ENCODE results near the gene NFATC3. TPM values are rescaled to one million over a fixed set of nuclear protein-coding genes. Genes with fewer than 3 reads are reported as not detected.
"Not testable (repeated sequence)": the region's sequence is repeated elsewhere in the genome, so short reads cannot be mapped to it uniquely, and the experiment has no call there.

NFATC3 gene
- total RNA-seq, 2 experiments from 2014 or later, result 146 to 159 TPM

GRCh38 chr16:68093816-68094613 lies 8.8 kb downstream of the NFATC3 start:
- peaks cover 72% of the 10 kb centered on the region for H3K4me1 Mint-ChIP-seq

GRCh38 chr16:68094614-68094934 lies 9.4 kb downstream of the NFATC3 start:
- H3K27me3 Mint-ChIP-seq, result no peaks in the 10 kb centered on the region
- peaks cover 19% of the 10 kb centered on the region for H3K36me3 Mint-ChIP-seq (ENCODE audit: low read depth)
- no peak overlapping the region for H3K27ac Mint-ChIP-seq
- CTCF ChIA-PET, result interaction anchor here (0.8 to 3.5 kb wide), 5 partner anchors 10 to 154 kb away, joined by 3 to 10 read pairs (median 5); partner anchors contain the start of gene NFATC3
- H3K4me3 Mint-ChIP-seq, result no peak overlapping the region
- POLR2A ChIA-PET, result interaction anchor here (0.6 kb wide), 1 partner anchor 120 kb away, joined by 9 read pairs; no protein-coding TSS in a partner anchor
- H3K4me1 Mint-ChIP-seq, result peaks cover 68% of the 10 kb centered on the region
- H3K9me3 Mint-ChIP-seq, result no peaks in the 10 kb centered on the region
- DNase-seq, result no peak

More at GRCh38 chr16:68093816-68094613, 8.8 kb downstream of the NFATC3 start:
- POLR2A ChIA-PET, result interaction anchor here (0.6 to 0.8 kb wide), 2 partner anchors 89 to 121 kb away, joined by 5 to 9 read pairs; no protein-coding TSS in a partner anchor
- H3K4me3 Mint-ChIP-seq, result no peak overlapping the region
- CTCF ChIA-PET, result interaction anchor here (0.6 to 3.5 kb wide), 12 partner anchors 9 to 153 kb away, joined by 3 to 13 read pairs (median 4); partner anchors contain the start of gene NFATC3
- H3K27ac Mint-ChIP-seq, result peak overlapping the region; percentile 0
- H3K36me3 Mint-ChIP-seq (ENCODE audit: low read depth), result peaks cover 17% of the 10 kb centered on the region
- H3K27me3 Mint-ChIP-seq, result no peaks in the 10 kb centered on the region
- H3K9me3 Mint-ChIP-seq, result no peaks in the 10 kb centered on the region
- no peak for DNase-seq

- H3K4me1 Mint-ChIP-seq, result peaks cover 62% of the 10 kb centered on the region
- H3K4me3 Mint-ChIP-seq, result no peak overlapping the region
- ChIA-PET POLR2A (no interaction called here), CTCF (interaction anchor here (0.6 to 1.2 kb wide), 2 partner anchors 11 to 417 kb away, joined by 3 read pairs; partner anchors contain the start of gene NFATC3)
- no peaks in the 10 kb centered on the region for H3K27me3 Mint-ChIP-seq
- H3K27ac Mint-ChIP-seq, result no peak overlapping the region
- H3K9me3 Mint-ChIP-seq, result no peaks in the 10 kb centered on the region
- peaks cover 28% of the 10 kb centered on the region for H3K36me3 Mint-ChIP-seq (ENCODE audit: low read depth)
- no peak for DNase-seq
Observed at GRCh38 chr16:68096491-68096890, 11.3 kb downstream of the NFATC3 start.

- Mint-ChIP-seq H3K4me1 (peaks cover 60% of the 10 kb centered on the region), H3K36me3 (ENCODE audit: low read depth) (peaks cover 31% of the 10 kb centered on the region), H3K9me3 (no peaks in the 10 kb centered on the region), H3K27ac (no peak overlapping the region), H3K27me3 (no peaks in the 10 kb centered on the region), H3K4me3 (no peak overlapping the region)
- CTCF ChIA-PET, result interaction anchor here (0.6 to 1.2 kb wide), 2 partner anchors 12 to 417 kb away, joined by 3 read pairs; partner anchors contain the start of gene NFATC3
- DNase-seq, result no peak
- POLR2A ChIA-PET, result no interaction called here
Observed at GRCh38 chr16:68097088-68097487, 11.9 kb downstream of the NFATC3 start.

- Mint-ChIP-seq H3K36me3 (ENCODE audit: low read depth) (peaks cover 35% of the 10 kb centered on the region), H3K27ac (no peak overlapping the region), H3K27me3 (no peaks in the 10 kb centered on the region), H3K4me1 (peaks cover 61% of the 10 kb centered on the region), H3K4me3 (no peak overlapping the region), H3K9me3 (peaks cover 3% of the 10 kb centered on the region)
- POLR2A ChIA-PET, result no interaction called here
- CTCF ChIA-PET, result interaction anchor here (1.4 kb wide), 1 partner anchor 14 kb away, joined by 4 read pairs; no protein-coding TSS in a partner anchor
- DNase-seq, result no peak
Observed at GRCh38 chr16:68097895-68098294, 12.7 kb downstream of the NFATC3 start.

GRCh38 chr16:68100488-68100887 lies 15.3 kb downstream of the NFATC3 start:
- Mint-ChIP-seq H3K27ac (no peak overlapping the region), H3K4me3 (no peak overlapping the region), H3K4me1 (peaks cover 61% of the 10 kb centered on the region), H3K36me3 (ENCODE audit: low read depth) (peaks cover 54% of the 10 kb centered on the region), H3K9me3 (peaks cover 10% of the 10 kb centered on the region), H3K27me3 (no peaks in the 10 kb centered on the region)
- ChIA-PET CTCF (no interaction called here), POLR2A (no interaction called here)
- no peak for DNase-seq

GRCh38 chr16:68105611-68106010 lies 20.4 kb downstream of the NFATC3 start:
- no peak overlapping the region for H3K27ac Mint-ChIP-seq
- ChIA-PET CTCF (no interaction called here), POLR2A (no interaction called here)
- peaks cover 36% of the 10 kb centered on the region for H3K9me3 Mint-ChIP-seq
- peaks cover 73% of the 10 kb centered on the region for H3K36me3 Mint-ChIP-seq (ENCODE audit: low read depth)
- H3K4me3 Mint-ChIP-seq, result no peak overlapping the region
- DNase-seq, result no peak
- no peaks in the 10 kb centered on the region for H3K27me3 Mint-ChIP-seq
- H3K4me1 Mint-ChIP-seq, result peaks cover 67% of the 10 kb centered on the region

- CTCF ChIA-PET, result interaction anchor here (0.7 to 1.2 kb wide), 2 partner anchors 12 to 30 kb away, joined by 3 read pairs; no protein-coding TSS in a partner anchor
- H3K27ac Mint-ChIP-seq, POLR2A ChIA-PET, H3K4me3 Mint-ChIP-seq, DNase-seq, H3K27me3 Mint-ChIP-seq: not testable (repeated sequence)
- Mint-ChIP-seq H3K9me3 (peaks cover 48% of the 10 kb centered on the region), H3K36me3 (ENCODE audit: low read depth) (peaks cover 77% of the 10 kb centered on the region), H3K4me1 (peaks cover 71% of the 10 kb centered on the region)
Observed at GRCh38 chr16:68107230-68107928, 22.2 kb downstream of the NFATC3 start.

- peaks cover 67% of the 10 kb centered on the region for H3K4me1 Mint-ChIP-seq
- H3K4me3 Mint-ChIP-seq, H3K27me3 Mint-ChIP-seq, H3K27ac Mint-ChIP-seq, POLR2A ChIA-PET, DNase-seq: not testable (repeated sequence)
- H3K36me3 Mint-ChIP-seq (ENCODE audit: low read depth), result peaks cover 69% of the 10 kb centered on the region
- CTCF ChIA-PET, result interaction anchor here (1.2 kb wide), 1 partner anchor 17 kb away, joined by 4 read pairs; no protein-coding TSS in a partner anchor
- H3K9me3 Mint-ChIP-seq, result peaks cover 51% of the 10 kb centered on the region
Observed at GRCh38 chr16:68109156-68109555, 24.0 kb downstream of the NFATC3 start.

- peaks cover 63% of the 10 kb centered on the region for H3K4me1 Mint-ChIP-seq
- H3K27me3 Mint-ChIP-seq, H3K27ac Mint-ChIP-seq, H3K4me3 Mint-ChIP-seq, CTCF ChIA-PET, POLR2A ChIA-PET, DNase-seq: not testable (repeated sequence)
- peaks cover 58% of the 10 kb centered on the region for H3K36me3 Mint-ChIP-seq (ENCODE audit: low read depth)
- peaks cover 42% of the 10 kb centered on the region for H3K9me3 Mint-ChIP-seq
Observed at GRCh38 chr16:68110611-68111010, 25.4 kb downstream of the NFATC3 start.

GRCh38 chr16:68111379-68111778 lies 26.2 kb downstream of the NFATC3 start:
- peaks cover 42% of the 10 kb centered on the region for H3K9me3 Mint-ChIP-seq
- peaks cover 67% of the 10 kb centered on the region for H3K4me1 Mint-ChIP-seq
- peaks cover 54% of the 10 kb centered on the region for H3K36me3 Mint-ChIP-seq (ENCODE audit: low read depth)
- no peak overlapping the region for H3K27ac Mint-ChIP-seq
- no peaks in the 10 kb centered on the region for H3K27me3 Mint-ChIP-seq
- ChIA-PET CTCF (no interaction called here), POLR2A (interaction anchor here (0.5 kb wide), 1 partner anchor 762 kb away, joined by 4 read pairs; no protein-coding TSS in a partner anchor)
- H3K4me3 Mint-ChIP-seq, result no peak overlapping the region
- no peak for DNase-seq

- ChIA-PET CTCF (interaction anchor here (1.1 to 1.2 kb wide), 2 partner anchors 10 to 24 kb away, joined by 3 read pairs; no protein-coding TSS in a partner anchor), POLR2A (no interaction called here)
- Mint-ChIP-seq H3K9me3 (peaks cover 35% of the 10 kb centered on the region), H3K4me3 (no peak overlapping the region), H3K4me1 (peaks cover 65% of the 10 kb centered on the region), H3K36me3 (ENCODE audit: low read depth) (peaks cover 46% of the 10 kb centered on the region), H3K27ac (peak overlapping the region; percentile 33), H3K27me3 (no peaks in the 10 kb centered on the region)
- no peak for DNase-seq
Observed at GRCh38 chr16:68113059-68113761, 28.0 kb downstream of the NFATC3 start.

Measured in activated CD4-positive, alpha-beta T cell treated with anti-CD3 and anti-CD28 coated beads, Interleukin-2, amount 10 ng/mL, durations not matched to agents 7 days and 5 days (primary cell).